Mucosa of rectum (tissue), 2 donors: ENCODE measurements around the gene CDON.

Experiments
- H3K27ac ChIP-seq, 2 donors: one replicate each; pipeline ENCODE4 v1.7.0; 2013; ENCODE audit warnings: inconsistent platforms in 2 of 2, low read depth in 2 of 2, low read length in 2 of 2
- H3K27me3 ChIP-seq, 2 donors: one replicate each; pipeline ENCODE4 v1.7.0; 2013; ENCODE audit warnings: low read length in 2 of 2; ENCODE audit not compliant: control insufficient read depth in 2 of 2, insufficient read depth in 2 of 2
- H3K36me3 ChIP-seq, 2 donors: one replicate each; pipeline ENCODE4 v1.7.0; 2013; ENCODE audit warnings: low read length in 2 of 2; ENCODE audit not compliant: control insufficient read depth in 2 of 2, insufficient read depth in 2 of 2
- H3K4me1 ChIP-seq, 2 donors: one replicate each; pipeline ENCODE4 v1.7.0; 2013; ENCODE audit warnings: low read length in 2 of 2, mild to moderate bottlenecking in 1 of 2; ENCODE audit not compliant: control insufficient read depth in 2 of 2, insufficient read depth in 2 of 2
- H3K4me3 ChIP-seq, 2 donors: one replicate each; pipeline ENCODE4 v1.7.0; 2013; ENCODE audit warnings: low read length in 2 of 2
- H3K9ac ChIP-seq, 2 donors: one replicate each; pipeline ENCODE4 v1.7.0; 2013; ENCODE audit warnings: low read length in 2 of 2, low read depth in 1 of 2, mild to moderate bottlenecking in 1 of 2
- H3K9me3 ChIP-seq, 2 donors: one replicate each; pipeline ENCODE4 v1.7.0; 2013; ENCODE audit warnings: low read length in 2 of 2; ENCODE audit not compliant: control insufficient read depth in 2 of 2
- donor health status: healthy.
- donor health status: Normal muscosa, but diverticular disease.

CDON gene

GRCh38 chr11:126083829-126084607 is 21.4 kb upstream of the CDON start:
- H3K27ac ChIP-seq: no peak overlapping the region
- H3K4me1 ChIP-seq: no peaks in the 10 kb centered on the region
- H3K9ac ChIP-seq: no peak overlapping the region
- H3K36me3 ChIP-seq: no peaks in the 10 kb centered on the region
- no peaks in the 10 kb centered on the region for H3K27me3 ChIP-seq
- H3K4me3 ChIP-seq: no peak overlapping the region
- H3K9me3 ChIP-seq: no peaks in the 10 kb centered on the region

- H3K4me1 ChIP-seq: no peaks in the 10 kb centered on the region
- H3K36me3 ChIP-seq: no peaks in the 10 kb centered on the region
- no peak overlapping the region for H3K9ac ChIP-seq
- H3K9me3 ChIP-seq: no peaks in the 10 kb centered on the region
- no peaks in the 10 kb centered on the region for H3K27me3 ChIP-seq
- no peak overlapping the region for H3K27ac ChIP-seq
- H3K4me3 ChIP-seq: no peak overlapping the region
Observed at GRCh38 chr11:126082251-126083109, 19.8 kb upstream of the CDON start.

GRCh38 chr11:126081915-126082250 is 19.2 kb upstream of the CDON start:
- H3K4me1 ChIP-seq: no peaks in the 10 kb centered on the region
- no peaks in the 10 kb centered on the region for H3K27me3 ChIP-seq
- no peak overlapping the region for H3K9ac ChIP-seq
- H3K36me3 ChIP-seq: no peaks in the 10 kb centered on the region
- no peak overlapping the region for H3K4me3 ChIP-seq
- H3K9me3 ChIP-seq: no peaks in the 10 kb centered on the region
- no peak overlapping the region for H3K27ac ChIP-seq

GRCh38 chr11:126080161-126080941 is 17.7 kb upstream of the CDON start:
- H3K4me3 ChIP-seq: no peak overlapping the region
- no peak overlapping the region for H3K27ac ChIP-seq
- no peak overlapping the region for H3K9ac ChIP-seq
- H3K4me1 ChIP-seq: no peaks in the 10 kb centered on the region
- no peaks in the 10 kb centered on the region for H3K36me3 ChIP-seq
- H3K27me3 ChIP-seq: no peaks in the 10 kb centered on the region
- H3K9me3 ChIP-seq: no peaks in the 10 kb centered on the region

- H3K4me1 ChIP-seq: no peaks in the 10 kb centered on the region
- H3K27me3 ChIP-seq: peaks cover 0 to 4% of the 10 kb centered on the region in 2 donors
- no peaks in the 10 kb centered on the region for H3K36me3 ChIP-seq
- no peak overlapping the region for H3K4me3 ChIP-seq
- no peak overlapping the region for H3K9ac ChIP-seq
- H3K9me3 ChIP-seq: no peaks in the 10 kb centered on the region
- no peak overlapping the region for H3K27ac ChIP-seq
Observed at GRCh38 chr11:126079621-126080124, 17.0 kb upstream of the CDON start.

- Histone ChIP-seq H3K4me3 (no peak overlapping the region), H3K36me3 (no peaks in the 10 kb centered on the region), H3K27me3 (peaks cover 2 to 4% of the 10 kb centered on the region in 2 donors), H3K4me1 (no peaks in the 10 kb centered on the region), H3K9me3 (no peaks in the 10 kb centered on the region), H3K9ac (no peak overlapping the region), H3K27ac (no peak overlapping the region)
Observed at GRCh38 chr11:126076641-126077040, 14.0 kb upstream of the CDON start.

- no peaks in the 10 kb centered on the region for H3K4me1 ChIP-seq
- H3K27ac ChIP-seq: no peak overlapping the region
- H3K4me3 ChIP-seq: no peak overlapping the region
- no peaks in the 10 kb centered on the region for H3K36me3 ChIP-seq
- H3K27me3 ChIP-seq: peaks cover 2 to 4% of the 10 kb centered on the region in 2 donors
- no peak overlapping the region for H3K9ac ChIP-seq
- no peaks in the 10 kb centered on the region for H3K9me3 ChIP-seq
Observed at GRCh38 chr11:126072801-126073594, 10.3 kb upstream of the CDON start.

GRCh38 chr11:126072141-126072741 is 9.6 kb upstream of the CDON start:
- peaks cover 2 to 4% of the 10 kb centered on the region in 2 donors for H3K27me3 ChIP-seq
- no peak overlapping the region for H3K27ac ChIP-seq
- no peak overlapping the region for H3K4me3 ChIP-seq
- H3K9me3 ChIP-seq: no peaks in the 10 kb centered on the region
- H3K4me1 ChIP-seq: no peaks in the 10 kb centered on the region
- no peak overlapping the region for H3K9ac ChIP-seq
- H3K36me3 ChIP-seq: no peaks in the 10 kb centered on the region

GRCh38 chr11:126063507-126063852 is 814 bp upstream of the CDON start:
- Histone ChIP-seq H3K9ac (no peak overlapping the region), H3K27me3 (peaks cover 0 to 2% of the 10 kb centered on the region in 2 donors), H3K4me3 (peak overlapping the region; percentile 37 to 51), H3K36me3 (no peaks in the 10 kb centered on the region), H3K4me1 (peaks cover 4 to 8% of the 10 kb centered on the region in 2 donors), H3K9me3 (no peaks in the 10 kb centered on the region), H3K27ac (no peak overlapping the region)
